Gastroesophageal sphincter (tissue), 3 donors: ENCODE results near the gene FRMD1.

ENCODE experiments used
- CTCF ChIP-seq, 4 experiments: fragments of 200-600 bp in 2 of 4; fragments of 450-650 bp in 2 of 4; sonication (generic) in 1 of 4; IDR thresholded peaks; one replicate each; pipeline ENCODE4 v1.5.1; 2017 to 2019; ENCODE audit warnings: antibody characterized with exemption in 4 of 4, mild to moderate bottlenecking in 2 of 4, moderate library complexity in 2 of 4
- POLR2A ChIP-seq, 2 donors: fragments of 450-650 bp; IDR thresholded peaks; one replicate each; pipeline ENCODE4 v1.6.1; 2017; ENCODE audit warnings: antibody characterized with exemption in 2 of 2, mild to moderate bottlenecking in 2 of 2, moderate library complexity in 1 of 2

GRCh38 chr6:168018664-168019063 lies 60.3 kb downstream of the FRMD1 start:
- TF ChIP-seq CTCF (IDR thresholded peaks at IDR 0.05) (no peak), POLR2A (IDR thresholded peaks at IDR 0.05) (no peak)
